ENCODE data around the gene DEF6.

The DEF6 gene, protein sequence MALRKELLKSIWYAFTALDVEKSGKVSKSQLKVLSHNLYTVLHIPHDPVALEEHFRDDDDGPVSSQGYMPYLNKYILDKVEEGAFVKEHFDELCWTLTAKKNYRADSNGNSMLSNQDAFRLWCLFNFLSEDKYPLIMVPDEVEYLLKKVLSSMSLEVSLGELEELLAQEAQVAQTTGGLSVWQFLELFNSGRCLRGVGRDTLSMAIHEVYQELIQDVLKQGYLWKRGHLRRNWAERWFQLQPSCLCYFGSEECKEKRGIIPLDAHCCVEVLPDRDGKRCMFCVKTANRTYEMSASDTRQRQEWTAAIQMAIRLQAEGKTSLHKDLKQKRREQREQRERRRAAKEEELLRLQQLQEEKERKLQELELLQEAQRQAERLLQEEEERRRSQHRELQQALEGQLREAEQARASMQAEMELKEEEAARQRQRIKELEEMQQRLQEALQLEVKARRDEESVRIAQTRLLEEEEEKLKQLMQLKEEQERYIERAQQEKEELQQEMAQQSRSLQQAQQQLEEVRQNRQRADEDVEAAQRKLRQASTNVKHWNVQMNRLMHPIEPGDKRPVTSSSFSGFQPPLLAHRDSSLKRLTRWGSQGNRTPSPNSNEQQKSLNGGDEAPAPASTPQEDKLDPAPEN

DNA sequence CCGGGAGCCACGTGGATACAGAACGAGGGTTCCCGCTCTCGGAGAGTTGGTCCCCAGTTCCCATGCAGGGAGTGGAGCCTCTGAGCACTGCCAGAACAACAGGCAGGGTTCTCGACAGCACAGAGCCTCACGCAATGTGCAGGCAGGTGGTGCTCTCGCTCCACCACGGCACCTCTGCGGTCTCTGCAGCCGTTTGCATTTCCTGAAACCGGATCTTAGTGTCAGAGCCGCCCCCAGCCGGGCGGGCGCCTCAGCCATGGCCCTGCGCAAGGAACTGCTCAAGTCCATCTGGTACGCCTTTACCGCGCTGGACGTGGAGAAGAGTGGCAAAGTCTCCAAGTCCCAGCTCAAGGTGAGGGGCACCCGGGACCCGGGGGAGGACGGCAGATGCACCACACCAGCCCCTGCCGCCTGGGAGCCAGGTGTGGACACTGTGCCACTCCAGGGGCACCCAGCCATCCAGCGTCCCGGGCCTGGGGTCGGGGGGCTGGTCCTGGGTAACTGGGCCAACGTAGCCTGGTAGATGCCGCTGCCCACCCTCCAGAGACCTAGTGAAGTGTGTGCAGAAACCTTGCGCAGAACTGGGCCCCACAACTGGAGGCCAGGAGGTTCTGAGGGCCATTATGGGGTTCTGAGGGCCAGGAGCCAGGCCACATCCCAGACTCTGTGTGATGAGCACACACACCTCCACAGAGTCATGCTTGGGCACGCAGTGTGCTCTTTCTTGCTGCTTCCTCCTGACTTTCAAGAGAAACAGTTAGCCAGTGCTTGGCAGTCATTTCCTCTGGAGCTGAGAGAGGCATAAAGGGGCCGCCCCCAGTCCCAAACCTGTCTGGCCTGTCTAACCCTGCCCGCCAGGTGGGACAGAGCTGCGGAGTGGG, at the start of gene DEF6:
DEF6 (plus strand) TSS at position 218 of the 881 bp plus-strand sequence; CDS start at position 257, 39 bp downstream.
- peak; percentile 90 for DNase-seq (ENCODE audit: low spot score)

DNA sequence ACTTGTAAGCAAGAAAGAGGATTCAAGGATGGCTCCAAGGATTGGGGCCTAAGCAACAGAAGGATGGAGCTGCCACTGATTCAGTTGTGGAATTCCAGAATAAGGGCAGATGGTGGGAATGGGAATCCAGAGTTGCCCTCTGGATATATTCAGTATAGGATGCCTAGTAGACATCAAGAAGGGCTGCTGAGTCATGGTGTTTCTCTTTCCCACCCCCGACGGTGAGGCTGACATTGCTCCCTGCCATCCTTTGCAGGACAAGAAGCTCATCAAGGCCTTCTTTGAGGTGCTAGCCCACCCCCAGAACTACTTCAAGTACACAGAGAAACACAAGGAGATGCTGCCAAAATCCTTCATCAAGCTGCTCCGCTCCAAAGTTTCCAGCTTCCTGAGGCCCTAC, 49.3 kb upstream of the DEF6 start:
- no peak for DNase-seq (ENCODE audit: low spot score)

DNA sequence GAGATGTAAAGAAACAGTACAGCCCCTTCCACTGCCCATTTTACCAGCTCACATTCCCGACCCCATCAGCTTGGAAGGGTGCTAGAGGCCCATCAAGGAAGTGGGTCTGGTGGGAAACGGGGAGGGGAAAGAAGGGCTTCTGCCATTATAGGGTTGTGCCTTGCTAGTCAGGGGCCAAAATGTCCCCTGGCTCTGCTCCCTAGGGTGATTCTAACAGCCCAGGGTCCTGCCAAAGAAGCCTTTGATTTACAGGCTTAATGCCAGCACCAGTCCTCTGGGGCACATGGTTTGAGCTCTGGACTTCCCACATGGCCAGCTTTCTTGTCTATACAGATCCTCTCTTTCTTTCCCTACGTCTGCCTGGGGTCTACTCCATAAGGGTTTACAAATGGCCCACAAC, 48.7 kb upstream of the DEF6 start:
- DNase-seq (ENCODE audit: low spot score): no peak

DNA sequence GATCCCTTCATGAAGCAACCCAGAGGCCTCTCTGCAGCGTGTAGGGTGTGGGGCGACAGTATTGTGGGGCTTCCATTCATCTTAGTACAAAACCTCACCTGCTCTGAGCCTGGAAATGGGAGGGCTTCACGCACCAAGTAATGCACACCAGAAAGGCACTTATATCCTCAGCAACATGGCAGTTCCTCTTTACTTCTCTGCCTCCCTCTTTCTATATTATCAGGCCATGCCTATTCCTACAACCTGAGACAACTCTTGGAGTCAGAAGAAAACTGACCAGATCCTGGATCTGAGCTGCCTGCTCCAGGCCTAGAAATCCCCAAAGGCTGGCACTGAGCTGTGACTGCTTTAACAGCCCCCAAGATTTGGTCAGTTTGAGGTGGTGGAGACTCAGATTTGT, 45.7 kb upstream of the DEF6 start:
- no peak for DNase-seq (ENCODE audit: low spot score)

DNA sequence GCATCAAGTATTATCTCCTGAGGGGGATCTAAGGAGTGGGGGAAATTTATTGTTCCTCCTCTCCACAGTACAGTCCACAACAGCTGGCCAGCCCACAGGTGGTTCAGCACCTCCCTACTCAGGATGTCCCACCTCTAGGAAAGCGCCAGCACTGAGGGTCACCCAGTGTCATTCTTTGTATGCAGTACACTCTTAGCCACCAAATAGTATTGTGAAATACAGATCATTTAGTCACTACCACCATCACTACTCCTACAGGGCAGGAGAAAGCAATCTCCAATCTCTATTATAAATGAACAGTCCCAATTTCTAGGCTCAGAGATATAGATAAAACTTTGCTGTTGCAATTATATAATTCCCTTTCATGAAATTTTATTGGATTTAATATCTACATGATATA, 44.4 kb upstream of the DEF6 start:
- DNase-seq (ENCODE audit: low spot score): no peak

DNA sequence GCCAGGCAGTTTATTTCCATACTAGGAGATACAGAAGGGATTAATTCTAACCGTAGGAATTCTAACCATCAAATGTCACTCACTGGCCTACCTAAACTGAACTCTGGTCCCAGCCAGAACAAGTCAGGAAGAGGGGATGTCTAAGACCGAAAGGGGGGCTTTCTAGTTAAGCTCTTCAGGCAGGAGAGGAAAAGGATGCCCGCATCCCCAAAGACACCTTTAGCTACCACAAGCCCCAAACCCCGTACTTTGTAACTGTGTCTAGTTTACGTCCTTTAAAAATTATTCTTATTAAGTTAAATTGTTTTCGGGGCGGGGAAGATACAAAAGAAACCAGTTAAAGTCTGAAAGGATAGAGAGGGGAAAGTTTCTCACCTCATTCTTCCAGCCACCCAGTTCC, 39.3 kb upstream of the DEF6 start:
- DNase-seq (ENCODE audit: low spot score): no peak

DNA sequence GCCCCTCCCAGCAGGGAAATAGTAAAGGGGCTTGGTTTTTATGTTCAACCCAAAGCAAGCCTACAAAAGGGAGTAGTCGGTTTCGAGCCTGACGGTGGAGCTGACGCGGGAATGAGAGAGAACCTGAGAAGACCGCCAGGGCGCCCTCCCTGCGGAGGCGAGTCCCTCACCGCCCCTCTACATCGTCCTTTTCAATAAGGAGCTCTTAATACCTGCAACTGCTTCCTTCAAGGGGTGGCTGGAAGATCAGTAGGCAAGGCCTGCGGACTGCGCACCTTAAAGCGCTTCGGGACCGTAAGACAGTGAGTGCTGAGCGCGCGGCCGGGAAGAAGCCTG, 38.8 kb upstream of the DEF6 start:
- no peak for DNase-seq (ENCODE audit: low spot score)

DNA sequence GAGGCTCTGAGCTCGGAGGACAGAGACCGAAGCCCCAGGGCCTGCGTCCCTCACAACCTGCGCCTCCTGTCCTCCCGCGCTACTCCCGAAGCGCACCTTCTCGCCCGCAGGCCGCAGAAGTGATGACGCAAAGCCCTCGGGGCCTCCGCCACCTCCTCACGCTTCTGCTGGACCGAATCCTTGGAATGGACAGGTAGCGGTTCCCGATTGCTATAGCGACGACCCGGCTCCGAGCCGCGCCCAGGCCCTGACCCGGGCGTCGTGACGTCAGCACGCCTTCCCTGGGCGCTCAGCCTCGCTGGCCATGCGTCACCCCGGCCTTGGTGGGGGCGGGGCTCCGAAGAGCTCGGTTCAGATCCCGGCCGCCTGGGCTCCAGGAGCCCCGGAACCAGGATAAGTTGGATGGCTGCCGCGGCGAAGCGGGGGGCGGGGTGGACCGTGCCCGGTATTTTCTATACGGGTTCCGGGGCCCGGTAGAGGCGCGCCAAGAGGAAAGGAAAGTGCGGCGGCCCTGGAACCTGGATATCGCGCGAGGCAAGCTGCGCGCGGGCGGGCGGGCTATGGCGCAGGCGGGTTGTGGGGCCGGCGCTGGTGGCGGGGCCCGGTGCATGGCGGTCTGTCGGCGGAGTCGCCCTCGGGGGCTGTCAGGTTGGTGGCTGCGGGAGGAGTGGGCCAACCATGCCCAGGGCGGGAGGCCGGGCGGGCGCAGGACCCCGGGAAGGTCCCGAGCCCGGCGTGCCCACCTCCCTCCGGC, 38.2 kb upstream of the DEF6 start, which contains the start of gene ZNF76:
ZNF76 (plus strand) TSS at position 542 of the 754 bp plus-strand sequence. CDS start 21,417 bp downstream, outside the sequence.
- peak; percentile 91 for DNase-seq (ENCODE audit: low spot score)

DNA sequence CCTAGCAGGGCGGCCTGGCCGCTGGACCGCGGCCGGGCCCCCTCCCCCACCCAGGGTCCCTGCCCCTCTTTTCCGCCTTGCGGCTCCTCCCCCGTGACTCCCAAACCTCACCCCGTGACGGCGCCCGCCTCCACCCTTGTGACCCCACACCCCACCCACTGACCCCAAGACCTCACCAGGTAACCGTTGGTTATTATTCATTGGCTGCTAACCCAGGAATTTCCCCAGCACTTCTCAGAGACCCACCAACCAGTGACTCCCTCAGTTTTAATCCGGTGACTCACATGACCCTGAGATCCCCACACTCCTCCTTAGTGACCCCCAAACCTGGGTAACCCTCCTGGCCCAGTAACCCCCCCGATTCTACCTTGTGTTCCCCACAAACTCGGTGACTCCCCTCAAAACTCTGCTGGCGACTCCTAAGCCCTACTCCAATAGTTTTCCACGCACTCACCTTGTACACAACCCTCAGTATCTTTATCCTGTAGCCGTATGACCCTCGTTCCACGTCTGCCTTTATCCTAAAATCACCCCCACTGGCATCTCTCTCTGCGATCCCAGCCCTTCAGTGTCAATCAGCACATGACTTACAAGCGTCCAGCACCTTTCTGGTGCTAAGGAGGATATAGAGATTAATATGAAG, 37.5 kb upstream of the DEF6 start:
- DNase-seq (ENCODE audit: low spot score): peak; percentile 86

DNA sequence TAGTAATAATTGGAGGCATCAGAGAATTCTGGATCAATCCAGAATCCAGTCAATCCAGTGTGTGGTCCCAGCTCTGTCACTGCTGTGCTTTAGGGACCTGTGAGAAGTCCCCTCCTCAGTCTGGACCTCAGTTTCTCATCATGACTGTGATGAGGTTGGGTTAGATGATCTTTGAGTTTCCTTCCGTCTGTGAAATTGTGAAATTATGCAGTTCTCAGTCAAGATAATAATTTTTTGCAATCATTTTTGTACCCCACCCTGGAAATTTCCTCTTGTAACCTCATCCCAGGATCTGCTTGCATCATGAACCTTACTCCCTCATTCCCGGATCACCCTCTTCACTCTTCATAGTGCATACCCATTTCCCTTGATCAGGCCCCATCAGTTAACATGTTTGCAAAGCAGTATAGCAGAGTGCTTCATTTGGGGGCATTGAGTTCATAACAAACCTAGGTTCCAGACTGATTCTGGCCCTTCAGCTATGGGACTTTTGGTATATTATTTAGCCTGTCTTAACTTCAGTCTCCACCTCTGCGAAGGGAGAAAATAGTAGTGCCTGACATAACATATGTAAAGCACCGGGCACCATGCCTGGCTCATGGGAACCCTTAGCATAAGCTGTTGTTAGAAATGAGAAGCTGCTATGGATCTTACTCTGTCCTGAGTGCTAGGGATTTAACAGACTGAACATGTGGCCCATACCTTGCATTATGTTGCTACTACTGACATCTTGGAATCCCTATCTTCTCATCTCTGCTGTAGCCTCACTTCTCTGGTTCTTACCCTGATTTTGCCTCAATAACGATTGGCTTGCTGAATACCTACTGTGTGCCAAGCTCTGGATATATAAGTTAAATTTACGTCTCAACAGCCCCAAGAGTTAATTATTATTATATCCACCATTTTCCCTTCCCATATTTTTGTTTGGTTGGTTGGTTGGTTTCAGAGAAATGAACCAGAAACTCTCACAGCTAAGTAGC, 36.7 kb upstream of the DEF6 start:
- DNase-seq (ENCODE audit: low spot score): no peak

DNA sequence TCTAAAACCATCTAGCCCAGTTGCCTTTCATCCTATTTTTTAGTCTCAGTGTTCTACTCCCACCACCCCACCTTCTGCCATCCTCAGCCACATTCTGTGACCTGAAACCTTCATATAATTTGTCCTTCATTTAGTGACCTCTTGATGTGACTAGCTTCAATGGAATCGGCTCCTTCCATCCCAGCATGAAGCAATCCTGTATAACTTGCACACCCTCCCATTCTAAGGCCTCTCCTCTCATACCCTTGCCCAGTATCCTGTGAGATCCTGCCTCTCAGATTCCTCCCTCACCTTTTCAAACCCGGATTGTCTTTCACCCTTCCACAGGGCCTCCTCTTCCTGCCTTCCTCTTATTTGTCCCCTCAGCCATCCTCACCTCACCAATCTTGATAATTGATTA, 35.0 kb upstream of the DEF6 start:
- DNase-seq (ENCODE audit: low spot score): no peak

DNA sequence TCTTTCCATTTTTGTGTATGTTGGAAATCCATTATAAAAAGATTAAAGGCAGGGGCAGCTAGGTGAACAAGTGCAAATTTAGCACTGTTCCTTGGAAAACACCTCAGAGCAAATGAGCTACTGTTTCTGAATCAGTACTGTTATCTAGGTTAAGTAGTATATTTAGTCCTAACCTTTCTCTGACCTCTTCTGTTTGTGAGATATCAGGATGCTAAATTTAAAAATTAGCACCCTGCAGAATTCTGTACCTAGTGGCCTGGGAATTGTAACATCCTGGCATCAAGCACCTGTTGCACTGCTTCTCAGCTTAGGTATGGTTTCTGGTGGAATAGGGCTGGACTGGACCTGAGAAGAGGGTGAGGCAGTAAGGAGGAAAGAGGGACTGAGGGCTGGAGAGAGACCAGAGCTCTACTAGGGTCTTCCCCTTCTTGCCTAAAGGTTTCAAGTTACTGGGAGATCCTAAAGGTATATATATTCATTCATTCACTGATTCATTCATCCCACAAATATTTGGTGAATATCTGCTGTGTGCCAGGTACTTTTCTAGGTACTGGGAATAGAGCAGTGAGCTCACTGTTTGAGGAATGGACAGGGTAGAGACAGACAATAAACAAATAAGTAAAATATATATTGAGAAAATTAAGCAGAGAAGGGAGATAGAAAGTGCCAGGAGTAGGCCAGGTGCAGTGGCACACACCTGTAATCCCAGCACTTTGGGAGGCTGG, 32.9 kb upstream of the DEF6 start:
- no peak for DNase-seq (ENCODE audit: low spot score)

DNA sequence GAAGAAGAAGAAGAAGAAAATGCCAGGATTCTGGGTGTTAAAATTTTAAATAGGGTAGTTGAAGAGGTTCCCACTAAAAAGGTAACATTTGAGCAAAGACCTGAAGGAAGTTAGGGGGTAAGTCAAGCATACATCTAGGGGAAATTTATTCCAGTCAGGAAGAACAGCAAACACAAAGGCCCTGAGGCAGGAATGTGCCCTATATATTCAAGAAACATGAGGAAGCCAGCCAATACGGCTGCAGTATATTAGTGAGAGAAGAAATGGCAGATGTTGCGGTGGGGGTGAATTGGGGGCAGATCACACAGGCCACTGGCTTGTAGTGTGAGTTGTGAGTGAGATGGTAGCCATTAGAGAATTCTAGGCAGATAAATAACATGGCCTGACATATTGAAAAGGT, 32.1 kb upstream of the DEF6 start:
- no peak for DNase-seq (ENCODE audit: low spot score)

DNA sequence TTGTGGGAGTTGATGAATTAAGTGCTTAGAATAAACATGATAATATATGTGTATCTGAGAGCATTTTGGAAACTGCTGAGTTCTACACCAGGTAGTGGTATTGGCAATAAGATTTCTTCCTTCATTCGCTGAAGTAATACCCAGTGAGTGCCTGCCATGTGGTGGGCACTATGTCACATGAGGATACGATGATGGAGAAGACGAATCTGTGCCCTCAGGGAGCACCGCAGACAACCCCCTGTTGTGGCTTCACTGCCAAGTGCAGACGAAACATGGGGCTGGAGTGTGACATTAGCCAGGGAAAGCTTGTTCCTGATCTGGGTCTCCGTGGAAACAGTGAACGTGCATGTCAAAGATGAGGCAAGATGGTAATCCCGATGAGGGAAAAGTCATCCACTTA, 30.2 kb upstream of the DEF6 start:
- no peak for DNase-seq (ENCODE audit: low spot score)

DNA sequence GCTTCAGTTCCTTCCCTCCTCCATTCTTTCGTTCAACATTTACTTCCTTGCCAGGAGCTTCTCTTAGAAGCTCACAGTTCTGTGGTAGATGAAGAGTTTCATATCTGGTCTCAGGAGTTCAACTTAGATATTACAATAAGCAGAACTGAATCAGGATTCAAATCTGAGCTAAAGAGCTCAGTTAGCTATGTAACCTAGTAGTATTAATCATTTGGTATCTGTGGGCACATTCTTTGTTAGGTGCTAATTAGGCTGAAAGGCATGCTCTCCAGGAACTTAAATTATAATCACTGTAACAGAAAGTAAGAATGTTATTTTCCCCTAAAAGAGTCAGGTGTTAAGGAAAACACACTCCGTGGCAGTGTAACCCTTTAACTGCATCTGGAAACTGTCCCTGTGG, 29.7 kb upstream of the DEF6 start:
- DNase-seq (ENCODE audit: low spot score): no peak

DNA sequence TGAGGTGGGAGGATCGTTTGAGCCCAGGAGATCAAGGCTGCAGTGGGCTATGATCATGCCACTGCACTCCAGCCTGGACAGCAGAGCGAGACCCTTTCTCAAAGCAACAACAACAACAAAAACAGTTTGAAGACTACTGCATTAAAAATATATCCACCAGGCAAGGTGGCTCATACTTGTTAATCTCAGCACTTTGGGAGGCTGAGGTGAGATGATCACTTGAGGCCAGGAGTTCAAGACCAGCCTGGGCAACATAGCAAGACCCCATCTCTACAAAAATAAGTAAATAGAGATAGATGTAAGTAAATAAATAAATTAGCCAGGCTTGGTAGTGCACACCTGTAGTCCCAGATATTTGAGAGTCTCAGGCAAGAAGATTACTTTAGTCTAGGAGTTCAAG, 25.6 kb upstream of the DEF6 start:
- DNase-seq (ENCODE audit: low spot score): no peak

DNA sequence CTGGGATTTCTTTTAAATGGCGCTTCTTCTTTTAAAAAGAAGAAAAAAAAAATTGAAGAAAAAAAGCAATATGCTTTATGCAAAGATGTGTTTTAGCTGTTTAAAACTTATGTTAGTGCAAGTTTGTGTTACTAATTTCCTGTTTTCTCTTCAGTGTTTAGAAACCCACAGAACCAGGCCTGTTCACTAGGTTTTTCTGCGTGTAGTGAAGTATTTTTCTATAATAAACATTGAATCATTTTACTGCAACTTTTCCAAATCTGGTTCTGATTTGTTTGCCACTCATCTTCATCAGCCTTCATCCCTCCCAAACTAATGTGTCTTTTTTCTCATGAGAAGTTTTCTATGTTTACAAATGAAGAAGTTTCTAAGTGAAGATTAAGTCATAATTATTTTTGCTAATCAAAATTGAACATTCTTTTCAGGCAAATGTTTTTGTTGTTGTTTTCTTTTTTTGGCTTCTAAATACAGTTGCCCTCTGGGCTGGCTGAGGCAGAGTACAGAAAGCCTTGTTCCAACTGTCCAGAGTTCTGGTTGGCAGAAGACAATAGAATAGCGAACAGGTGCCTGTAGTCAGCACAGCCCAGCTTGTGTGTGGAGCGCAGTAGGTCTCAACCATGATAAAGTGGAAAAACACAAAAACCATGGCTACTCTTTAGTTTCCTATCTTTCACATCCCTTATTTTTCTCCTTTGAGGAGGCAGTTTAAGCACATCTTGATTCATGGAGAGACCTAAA, 23.6 kb upstream of the DEF6 start:
- no peak for DNase-seq (ENCODE audit: low spot score)

DNA sequence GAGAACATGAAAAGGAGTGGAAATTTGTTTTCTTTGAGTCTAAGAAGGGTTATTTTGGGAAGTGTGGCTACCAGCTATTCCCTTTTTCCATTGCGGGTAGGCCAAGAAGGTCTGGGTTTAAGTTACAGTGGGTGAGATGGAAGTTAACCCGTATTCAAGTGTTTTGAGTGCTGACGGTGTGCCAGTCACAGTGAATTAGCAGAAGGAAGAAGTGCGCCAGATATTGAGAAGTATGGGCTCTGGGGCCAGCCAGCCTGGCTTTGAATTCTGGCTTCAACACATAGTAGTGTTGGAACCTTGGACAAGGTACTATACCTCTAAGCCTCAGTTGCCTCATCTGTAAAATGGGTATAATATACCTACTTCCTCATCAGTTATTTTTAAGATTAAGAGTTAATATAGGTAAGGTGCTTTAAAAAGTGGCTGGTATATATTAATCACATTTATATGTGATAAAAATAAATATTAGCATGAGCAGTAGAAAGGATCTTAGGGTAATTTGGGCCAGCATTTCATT, 21.8 kb upstream of the DEF6 start:
- no peak for DNase-seq (ENCODE audit: low spot score)

DNA sequence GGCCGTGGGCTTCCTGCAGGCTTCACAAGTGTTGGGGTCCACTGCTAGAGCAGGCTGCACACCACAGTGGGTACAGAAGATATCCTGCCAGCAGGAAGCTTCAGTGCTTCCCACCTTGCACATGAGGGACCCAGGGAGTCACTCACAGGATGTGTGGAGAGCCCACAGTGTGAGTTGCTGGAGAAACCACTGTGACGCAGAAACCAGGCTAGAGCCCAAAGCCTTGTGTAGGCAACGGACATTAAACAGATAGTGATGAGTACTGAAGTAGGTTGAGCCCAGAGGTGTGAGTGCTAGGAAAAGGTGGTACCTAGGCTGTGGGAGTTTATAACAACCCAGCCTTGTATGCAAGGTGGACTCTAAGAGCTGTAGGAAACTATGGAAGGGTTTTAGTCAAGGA, 18.9 kb upstream of the DEF6 start:
- DNase-seq (ENCODE audit: low spot score): no peak

Data from CD4-positive, alpha-beta T cell treated with Interleukin-15 for 4 hours (primary cell).